Measurements from ENCODE around the gene SORCS3. TPM values are rescaled to one million over a fixed set of nuclear protein-coding genes. Genes with fewer than 3 reads are reported as not detected.

SORCS3 gene
- total RNA-seq, 2 experiments from 2014 or later, result 1.7 to 2.1 TPM

- intact Hi-C loops (cut with DNase I, micrococcal nuclease), result no loop called here
- DNase-seq, result no peak
- Histone ChIP-seq H3K4me3 (ENCODE audit: low read length) (no peak overlapping the region), H3K9me3 (ENCODE audit: control insufficient read depth in 1 of 2, insufficient read depth in 1 of 2, low read length in 2 of 2) (no peaks in the 10 kb centered on the region), H3K36me3 (ENCODE audit: insufficient read depth, low read length) (no peaks in the 10 kb centered on the region), H3K27ac (ENCODE audit: low read depth in 1 of 2, low read length in 2 of 2) (no peak overlapping the region), H3K27me3 (ENCODE audit: control insufficient read depth in 1 of 2, insufficient read depth in 2 of 2, low read length in 2 of 2) (no peaks in the 10 kb centered on the region), H3K4me1 (ENCODE audit: insufficient read depth, low read length) (no peaks in the 10 kb centered on the region)
- no peaks in the 10 kb centered on the region for H3K9me3 Mint-ChIP-seq
- CTCF ChIA-PET, result no interaction called here
- peaks cover 6% of the 10 kb centered on the region for H3K27me3 Mint-ChIP-seq
- POLR2A ChIA-PET, result no interaction called here
- TF ChIP-seq CTCF (IDR thresholded peaks at IDR 0.05), result no peak
- no peak for ATAC-seq (ENCODE audit: poor library complexity)
- H3K27ac Mint-ChIP-seq, result no peak overlapping the region
- no peaks in the 10 kb centered on the region for H3K36me3 Mint-ChIP-seq (ENCODE audit: low read depth)
- H3K4me1 Mint-ChIP-seq (ENCODE audit: low read depth), result no peaks in the 10 kb centered on the region
- H3K4me3 Mint-ChIP-seq, result no peak overlapping the region
Observed at GRCh38 chr10:104872691-104873090, 231.6 kb downstream of the SORCS3 start.

- DNase-seq (no peak), ATAC-seq (ENCODE audit: poor library complexity) (no peak)
- no peak overlapping the region for H3K27ac ChIP-seq (ENCODE audit: low read depth in 1 of 2, low read length in 2 of 2)
- no peaks in the 10 kb centered on the region for H3K9me3 ChIP-seq (ENCODE audit: control insufficient read depth in 1 of 2, insufficient read depth in 1 of 2, low read length in 2 of 2)
- intact Hi-C loops (cut with DNase I, micrococcal nuclease), result no loop called here
- CTCF ChIA-PET, result no interaction called here
- no peaks in the 10 kb centered on the region for H3K4me1 Mint-ChIP-seq (ENCODE audit: low read depth)
- POLR2A ChIA-PET, result no interaction called here
- no peak overlapping the region for H3K4me3 ChIP-seq (ENCODE audit: low read length)
- no peaks in the 10 kb centered on the region for H3K4me1 ChIP-seq (ENCODE audit: insufficient read depth, low read length)
- no peak for TF ChIP-seq CTCF (IDR thresholded peaks at IDR 0.05)
- no peaks in the 10 kb centered on the region for H3K9me3 Mint-ChIP-seq
- H3K27me3 ChIP-seq (ENCODE audit: control insufficient read depth in 1 of 2, insufficient read depth in 2 of 2, low read length in 2 of 2), result no peaks in the 10 kb centered on the region
- no peak overlapping the region for H3K4me3 Mint-ChIP-seq
- H3K27me3 Mint-ChIP-seq, result peaks cover 6% of the 10 kb centered on the region
- no peaks in the 10 kb centered on the region for H3K36me3 Mint-ChIP-seq (ENCODE audit: low read depth)
- H3K36me3 ChIP-seq (ENCODE audit: insufficient read depth, low read length), result no peaks in the 10 kb centered on the region
- H3K27ac Mint-ChIP-seq, result no peak overlapping the region
Observed at GRCh38 chr10:104873161-104873560, 232.1 kb downstream of the SORCS3 start.

- TF ChIP-seq CTCF (IDR thresholded peaks at IDR 0.05), result no peak
- no peaks in the 10 kb centered on the region for H3K4me1 Mint-ChIP-seq (ENCODE audit: low read depth)
- H3K4me3 ChIP-seq (ENCODE audit: low read length), result no peak overlapping the region
- H3K4me3 Mint-ChIP-seq, result no peak overlapping the region
- ChIA-PET POLR2A (no interaction called here), CTCF (no interaction called here)
- no peaks in the 10 kb centered on the region for H3K9me3 ChIP-seq (ENCODE audit: control insufficient read depth in 1 of 2, insufficient read depth in 1 of 2, low read length in 2 of 2)
- no peaks in the 10 kb centered on the region for H3K27me3 ChIP-seq (ENCODE audit: control insufficient read depth in 1 of 2, insufficient read depth in 2 of 2, low read length in 2 of 2)
- no peaks in the 10 kb centered on the region for H3K36me3 ChIP-seq (ENCODE audit: insufficient read depth, low read length)
- intact Hi-C loops (cut with DNase I, micrococcal nuclease), result no loop called here
- no peak overlapping the region for H3K27ac ChIP-seq (ENCODE audit: low read depth in 1 of 2, low read length in 2 of 2)
- no peak for DNase-seq
- H3K27me3 Mint-ChIP-seq, result peaks cover 6% of the 10 kb centered on the region
- ATAC-seq (ENCODE audit: poor library complexity), result no peak
- no peaks in the 10 kb centered on the region for H3K4me1 ChIP-seq (ENCODE audit: insufficient read depth, low read length)
- H3K36me3 Mint-ChIP-seq (ENCODE audit: low read depth), result no peaks in the 10 kb centered on the region
- no peaks in the 10 kb centered on the region for H3K9me3 Mint-ChIP-seq
- no peak overlapping the region for H3K27ac Mint-ChIP-seq
Observed at GRCh38 chr10:104875561-104875960, 234.5 kb downstream of the SORCS3 start.
